ENCODE data around the gene TSPAN14.

TSPAN14 gene

GRCh38 chr10:80459047-80459865 lies 5.1 kb downstream of the TSPAN14 start:
- no peak for TF ChIP-seq CTCF (IDR thresholded peaks at IDR 0.05)

- TF ChIP-seq CTCF (IDR thresholded peaks at IDR 0.05) = no peak
These were observed 6.5 kb downstream of the TSPAN14 start for GRCh38 chr10:80460399-80461207.

GRCh38 chr10:80461208-80462183 lies 7.4 kb downstream of the TSPAN14 start:
- TF ChIP-seq CTCF (IDR thresholded peaks at IDR 0.05) = no peak

GRCh38 chr10:80462299-80462980 lies 8.3 kb downstream of the TSPAN14 start:
- no peak for TF ChIP-seq CTCF (IDR thresholded peaks at IDR 0.05)

- TF ChIP-seq CTCF (IDR thresholded peaks at IDR 0.05) = no peak
These were observed 9.1 kb downstream of the TSPAN14 start for GRCh38 chr10:80462981-80463741.

- TF ChIP-seq CTCF (IDR thresholded peaks at IDR 0.05) = no peak
These were observed 9.8 kb downstream of the TSPAN14 start for GRCh38 chr10:80463868-80464267.
